PC-9 (cell line): Measurements from ENCODE around the gene TMEM242. TPM values are rescaled to one million over a fixed set of nuclear protein-coding genes. Genes with fewer than 3 reads are reported as not detected.

Experiments
- Bru-seq: library from RNA; stranded (reverse); fragments of 400-500 nt; gene quantifications from one replicate; lab custom pipeline; 2021; lab: Mats Ljungman, UMichigan
- BruChase-seq, 2 experiments: library from RNA; stranded (reverse); fragments of 400-500 nt; gene quantifications; one replicate each; lab custom pipeline; 2021; lab: Mats Ljungman, UMichigan
- BruUV-seq: library from RNA; stranded (reverse); fragments of 400-500 nt; replicated peaks from 2 replicates; lab custom pipeline; 2021; lab: Mats Ljungman, UMichigan
- CTCF ChIA-PET: fragments of 300-600 bp; sonication (Branson Sonifier 250); formaldehyde crosslinking; loops from one replicate; lab custom pipeline; 2022; ENCODE audit warnings: antibody characterized with exemption; lab: Charles Lee
- POLR2A ChIA-PET: fragments of 300-600 bp; sonication (Branson Sonifier 250); formaldehyde crosslinking; loops from one replicate; lab custom pipeline; 2022; ENCODE audit warnings: antibody characterized with exemption; ENCODE audit not compliant: unreplicated experiment; lab: Charles Lee
- DNase-seq, 2 experiments: peaks; one replicate each; pipeline versions ENCODE4 v3.0.0 to v3.0.0-alpha.2; 2015 to 2022; ENCODE audit warnings: mixed read lengths in 1 of 2
- H2AFZ ChIP-seq: fragments of 200-600 bp; sonication (generic); 2 replicates; pipeline ENCODE4 v1.8.1; 2017; ENCODE audit warnings: antibody characterized with exemption
- H3F3A ChIP-seq: fragments of 200-600 bp; sonication (generic); 2 replicates; pipeline ENCODE4 v1.8.1; 2017; ENCODE audit warnings: antibody characterized with exemption, mild to moderate bottlenecking, low read depth; ENCODE audit not compliant: insufficient read depth
- H3K27ac ChIP-seq: fragments of 200-600 bp; sonication (generic); 2 replicates; pipeline ENCODE4 v1.6.1; 2016; ENCODE audit warnings: mixed run types
- H3K27me3 ChIP-seq: fragments of 200-600 bp; sonication (generic); 2 replicates; pipeline ENCODE4 v1.6.1; 2016; ENCODE audit warnings: low read depth, mixed run types; ENCODE audit not compliant: insufficient read depth
- H3K36me3 ChIP-seq: fragments of 200-600 bp; sonication (generic); 2 replicates; pipeline ENCODE4 v1.6.1; 2016; ENCODE audit warnings: low read depth, mixed run types
- H3K4me1 ChIP-seq: fragments of 200-600 bp; sonication (generic); replicated peaks from 2 replicates; pipeline ENCODE4 v1.6.1; 2016; ENCODE audit warnings: mixed run types; ENCODE audit not compliant: insufficient read depth
- H3K4me2 ChIP-seq: fragments of 200-600 bp; sonication (generic); 2 replicates; pipeline ENCODE4 v1.6.1; 2017; ENCODE audit warnings: mixed run types
- H3K4me3 ChIP-seq: fragments of 200-600 bp; sonication (generic); 2 replicates; pipeline ENCODE4 v1.6.1; 2016; ENCODE audit warnings: mixed run types
- H3K79me2 ChIP-seq: fragments of 200-600 bp; sonication (generic); 2 replicates; pipeline ENCODE4 v1.6.1; 2017; ENCODE audit warnings: low read depth, mixed run types
- H3K9me2 ChIP-seq: fragments of 200-600 bp; sonication (generic); 2 replicates; pipeline ENCODE4 v1.8.1; 2017; ENCODE audit warnings: mild to moderate bottlenecking; ENCODE audit not compliant: insufficient read depth
- H3K9me3 ChIP-seq: fragments of 200-600 bp; sonication (generic); 2 replicates; pipeline ENCODE4 v1.8.1; 2016; ENCODE audit warnings: low read depth; ENCODE audit not compliant: insufficient read depth
- H4K20me1 ChIP-seq: fragments of 200-600 bp; sonication (generic); 2 replicates; pipeline ENCODE4 v1.8.1; 2017; ENCODE audit not compliant: insufficient read depth
- CTCF ChIP-seq: fragments of 200-600 bp; sonication (generic); conservative IDR thresholded peaks from 2 replicates; pipeline ENCODE4 v1.6.1; 2017; ENCODE audit warnings: mixed run types, antibody characterized with exemption, mild to moderate bottlenecking, moderate library complexity
- EZH2 ChIP-seq: fragments of 200-600 bp; sonication (generic); IDR thresholded peaks from 2 replicates; pipeline ENCODE4 v1.8.0; 2017; ENCODE audit warnings: antibody characterized with exemption, low read depth
- intact Hi-C: fragments of 100-400 bp; cut with micrococcal nuclease; formaldehyde crosslinking; loops from one replicate; pipeline ENCODE4 v1.10.0; 2022; ENCODE audit not compliant: unreplicated experiment
- long read RNA-seq: library from polyadenylated mRNA; stranded (forward); transcript quantifications from one replicate; pipeline ENCODE4 v2.0.0, GENCODE V29; 2022
- total RNA-seq: library from RNA; stranded (reverse); gene quantifications from 2 replicates; pipeline ENCODE4 v1.2.3, GENCODE V29; 2021

The TMEM242 gene
- total RNA-seq: 8.1 and 8.7 TPM in 2 replicates
- Bru-seq, nascent RNA: percentile 63 among the genes with signal in this experiment
- BruChase-seq, experiment 1, labeled RNA remaining after a 2-hour chase: percentile 58 among the genes with signal in this experiment
- percentile 59 among the genes with signal in this experiment for BruChase-seq, experiment 2, labeled RNA remaining after a 6-hour chase
- long read RNA-seq, full-length matches to known transcripts: 36 of 59 reads
- long read RNA-seq, partial matches to known transcripts: 22 of 59 reads
- long read RNA-seq, other reads (novel, unspliced or antisense): 1 of 59 reads

- H3K27me3 ChIP-seq: no peaks in the 10 kb centered on the region
- BruUV-seq: no TSS peak
- peaks cover 5% of the 10 kb centered on the region for H3K36me3 ChIP-seq
- peak; percentile 81 to 90 for DNase-seq
- H3K4me1 ChIP-seq: peaks cover 23% of the 10 kb centered on the region
- intact Hi-C loops: loop anchor here (1.0 to 10.0 kb wide), 2 partner anchors 57 to 441 kb away; no protein-coding TSS in a partner anchor
- H3K9me2 ChIP-seq: no peaks in the 10 kb centered on the region
- H3K4me2 ChIP-seq: peak within 1 kb of the TSS; percentile 98
- peak within 1 kb of the TSS; percentile 64 for H3K27ac ChIP-seq
- peaks cover 17% of the 10 kb centered on the region for H3K79me2 ChIP-seq
- no peaks in the 10 kb centered on the region for H4K20me1 ChIP-seq
- H3K4me3 ChIP-seq: peak within 1 kb of the TSS; percentile 97
- ChIA-PET POLR2A (interaction anchor here (0.6 to 1.0 kb wide), 4 partner anchors 21 to 604 kb away, joined by 3 to 5 read pairs (median 5); no protein-coding TSS in a partner anchor), CTCF (interaction anchor here (0.6 to 2.3 kb wide), 3 partner anchors 9 to 140 kb away, joined by 3 to 12 read pairs (median 3); no protein-coding TSS in a partner anchor)
- H3F3A ChIP-seq: no peaks in the 10 kb centered on the region; the same call in 1 of the 2 replicates
- peak within 1 kb of the TSS; percentile 96 for H2AFZ ChIP-seq
- TF ChIP-seq EZH2 (no peak), CTCF (peak; percentile 51; the same call in 1 of the 2 replicates)
- H3K9me3 ChIP-seq: no peaks in the 10 kb centered on the region
Observed at GRCh38 chr6:157323255-157323965, at the start of gene TMEM242. TMEM242 (minus strand) TSS chr6:157323519; CDS start chr6:157323499, 20 bp downstream.

GRCh38 chr6:157372501-157373280, 49.4 kb upstream of the TMEM242 start:
- Histone ChIP-seq H3K4me3 (no peak overlapping the region), H3K36me3 (no peaks in the 10 kb centered on the region), H3K9me2 (no peaks in the 10 kb centered on the region), H3K4me1 (no peaks in the 10 kb centered on the region), H3K4me2 (no peak overlapping the region), H3K27me3 (no peaks in the 10 kb centered on the region), H3F3A (0 out of 2 replicates have a peak, but pooled peaks cover 5% of the 10 kb centered on the region), H3K9me3 (no peaks in the 10 kb centered on the region), H3K27ac (no peak overlapping the region), H4K20me1 (no peaks in the 10 kb centered on the region), H3K79me2 (no peaks in the 10 kb centered on the region), H2AFZ (no peak overlapping the region)
- no TSS peak for BruUV-seq
- TF ChIP-seq EZH2 (no peak), CTCF (no peak)
- no peak for DNase-seq
- intact Hi-C loops: no loop called here
- ChIA-PET CTCF (interaction anchor here (0.6 kb wide), 1 partner anchor 762 kb away, joined by 3 read pairs; no protein-coding TSS in a partner anchor), POLR2A (no interaction called here)

- BruUV-seq: no TSS peak
- Histone ChIP-seq H3K4me1 (no peaks in the 10 kb centered on the region), H4K20me1 (no peaks in the 10 kb centered on the region), H2AFZ (no peak overlapping the region), H3K79me2 (no peaks in the 10 kb centered on the region), H3K27ac (no peak overlapping the region), H3K9me2 (no peaks in the 10 kb centered on the region), H3K4me3 (no peak overlapping the region), H3K4me2 (no peak overlapping the region), H3K9me3 (no peaks in the 10 kb centered on the region), H3K27me3 (no peaks in the 10 kb centered on the region), H3K36me3 (no peaks in the 10 kb centered on the region), H3F3A (0 out of 2 replicates have a peak, but pooled peaks cover 5% of the 10 kb centered on the region)
- POLR2A ChIA-PET: interaction anchor here (0.6 kb wide), 1 partner anchor 1897 kb away, joined by 5 read pairs; no protein-coding TSS in a partner anchor
- CTCF ChIA-PET: no interaction called here
- intact Hi-C loops: no loop called here
- no peak for DNase-seq
- TF ChIP-seq CTCF (no peak), EZH2 (no peak)
Observed at GRCh38 chr6:157370755-157371154, 47.4 kb upstream of the TMEM242 start.
